GM18951 (cell line): ENCODE data around the gene GPT2.

Experiments used
- POLR2A ChIP-seq: IDR thresholded peaks from 4 replicates; pipeline ENCODE4 v1.6.1; 2011; ENCODE audit warnings: mild to moderate bottlenecking; ENCODE audit not compliant: insufficient read length, insufficient read depth; ENCODE audit errors: extremely low read depth
- in situ Hi-C: fragments of 300-500 bp; cut with MboI; formaldehyde crosslinking; loops from one replicate; pipeline ENCODE4 v1.12.0; 2022; ENCODE audit warnings: low sequenced_read_pairs, mixed read lengths, inconsistent platforms; ENCODE audit not compliant: unreplicated experiment

Gene GPT2

DNA sequence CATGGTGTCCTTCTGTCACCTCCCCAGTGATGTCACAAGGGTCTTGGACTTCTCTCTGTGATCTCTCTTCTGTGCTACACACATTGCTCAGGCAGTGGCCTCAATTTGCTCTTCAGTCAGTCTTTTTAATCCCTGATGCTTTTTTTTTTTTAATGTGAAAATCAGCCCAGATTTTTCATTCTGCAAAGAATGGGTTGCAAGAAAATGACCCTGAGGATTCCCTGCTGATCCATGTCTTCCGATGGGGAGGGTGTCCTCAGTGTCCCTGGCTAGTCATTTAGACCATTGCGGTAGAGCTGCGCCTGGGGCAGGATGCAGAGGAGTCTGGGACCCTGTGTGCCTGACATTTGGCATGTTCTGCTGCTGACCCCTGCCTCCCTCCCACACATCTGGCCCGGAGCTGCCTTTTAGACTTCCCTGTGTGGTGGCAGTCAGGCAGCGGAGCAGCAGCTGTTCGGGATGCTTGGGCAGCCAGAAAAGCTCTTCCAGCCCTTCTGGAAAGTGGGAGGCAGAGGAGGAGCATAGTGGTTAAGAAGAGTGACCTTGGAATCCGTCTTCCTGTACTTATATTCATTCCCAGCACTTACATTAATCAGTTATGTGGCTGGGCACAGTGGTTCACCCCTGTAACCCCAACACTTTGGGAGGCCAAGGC is 12.3 kb downstream of the GPT2 start:
- TF ChIP-seq POLR2A: no peak

GRCh38 chr16:46897471-46897870 is 13.3 kb downstream of the GPT2 start:
- in situ Hi-C loops: no loop called here
- TF ChIP-seq POLR2A: no peak

More for the DNA sequence above, 12.3 kb downstream of the GPT2 start:
- in situ Hi-C loops: no loop called here

DNA sequence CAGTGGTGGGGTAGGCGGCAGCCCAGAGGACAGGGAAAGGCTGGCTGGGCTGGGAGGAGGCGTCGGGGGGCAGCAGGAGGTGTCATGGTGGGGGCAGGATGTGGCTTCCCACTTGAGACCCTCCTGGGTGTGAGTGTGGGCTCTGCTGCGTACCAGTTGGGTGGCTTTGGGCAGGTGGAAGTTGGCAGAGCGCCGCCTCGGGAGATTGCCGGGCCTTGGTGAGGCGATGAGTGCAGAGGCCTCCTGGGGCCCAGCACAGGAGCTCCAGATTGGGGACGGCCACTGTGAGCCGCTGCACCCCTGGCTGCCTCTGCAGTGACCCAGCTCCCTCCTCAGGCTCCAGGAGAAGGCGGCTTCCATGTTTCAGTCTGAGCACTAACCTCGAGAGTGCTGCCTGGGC is 13.8 kb downstream of the GPT2 start:
- no peak for TF ChIP-seq POLR2A
- in situ Hi-C loops: no loop called here

DNA sequence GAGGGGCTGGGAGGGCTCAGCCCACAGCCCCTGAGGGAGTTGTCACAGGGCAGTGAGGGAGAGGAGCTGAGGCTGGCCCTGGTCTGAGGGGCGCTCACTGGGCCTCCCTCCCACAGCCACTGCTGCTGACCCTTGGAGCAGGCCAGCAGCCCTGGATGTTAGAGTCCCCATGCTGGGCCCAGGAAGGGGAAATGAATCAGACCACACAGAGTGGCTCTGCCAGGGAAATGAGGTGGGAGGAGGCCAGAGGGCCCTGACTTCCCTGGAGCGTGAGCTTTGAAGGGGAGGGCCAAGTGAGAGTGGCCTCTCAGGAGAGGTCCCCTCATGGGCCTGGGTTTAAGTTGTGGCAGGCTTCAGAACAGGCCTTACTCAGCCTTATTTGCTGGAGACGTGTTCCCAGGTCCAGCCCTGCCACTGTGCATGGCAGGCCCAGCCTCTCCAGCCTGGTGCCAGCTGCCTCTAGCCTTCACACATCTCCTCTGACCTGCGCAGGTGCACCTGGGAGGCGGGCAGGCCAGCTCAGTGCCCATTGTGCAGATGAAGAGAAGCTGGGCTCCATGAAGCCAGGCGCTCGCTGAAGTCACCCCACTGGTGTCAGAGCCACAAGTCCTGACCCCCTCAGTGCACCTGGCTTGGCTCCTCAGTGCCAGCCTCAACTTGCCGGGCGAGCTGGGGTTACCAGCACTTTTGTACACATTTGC is 15.4 kb downstream of the GPT2 start:
- no peak for TF ChIP-seq POLR2A
- in situ Hi-C loops: no loop called here

GRCh38 chr16:46900455-46901235 is 16.5 kb downstream of the GPT2 start:
- in situ Hi-C loops: no loop called here

DNA sequence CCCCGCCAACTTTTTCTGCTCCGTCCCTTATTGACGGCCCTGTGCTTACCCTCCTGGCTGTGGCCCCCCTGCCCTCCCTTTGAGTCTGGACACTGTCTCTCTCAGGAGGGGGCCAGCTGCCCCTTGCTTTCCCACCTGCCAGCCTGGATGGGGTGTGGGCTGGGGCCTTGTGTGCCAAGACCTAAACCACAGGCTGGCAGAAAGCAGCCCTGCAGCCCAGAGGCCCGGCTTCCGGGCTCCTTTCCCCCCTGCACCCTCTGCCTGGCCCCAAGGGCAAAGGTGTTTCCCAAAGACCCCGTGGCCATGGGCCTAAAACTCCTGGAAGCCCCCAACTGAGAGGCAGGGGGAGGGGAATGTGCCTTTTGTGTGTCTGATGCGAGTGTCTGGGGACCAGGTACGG is 17.5 kb downstream of the GPT2 start:
- in situ Hi-C loops: no loop called here
- no peak for TF ChIP-seq POLR2A

More at GRCh38 chr16:46900455-46901235, 16.5 kb downstream of the GPT2 start:
- no peak for TF ChIP-seq POLR2A

DNA sequence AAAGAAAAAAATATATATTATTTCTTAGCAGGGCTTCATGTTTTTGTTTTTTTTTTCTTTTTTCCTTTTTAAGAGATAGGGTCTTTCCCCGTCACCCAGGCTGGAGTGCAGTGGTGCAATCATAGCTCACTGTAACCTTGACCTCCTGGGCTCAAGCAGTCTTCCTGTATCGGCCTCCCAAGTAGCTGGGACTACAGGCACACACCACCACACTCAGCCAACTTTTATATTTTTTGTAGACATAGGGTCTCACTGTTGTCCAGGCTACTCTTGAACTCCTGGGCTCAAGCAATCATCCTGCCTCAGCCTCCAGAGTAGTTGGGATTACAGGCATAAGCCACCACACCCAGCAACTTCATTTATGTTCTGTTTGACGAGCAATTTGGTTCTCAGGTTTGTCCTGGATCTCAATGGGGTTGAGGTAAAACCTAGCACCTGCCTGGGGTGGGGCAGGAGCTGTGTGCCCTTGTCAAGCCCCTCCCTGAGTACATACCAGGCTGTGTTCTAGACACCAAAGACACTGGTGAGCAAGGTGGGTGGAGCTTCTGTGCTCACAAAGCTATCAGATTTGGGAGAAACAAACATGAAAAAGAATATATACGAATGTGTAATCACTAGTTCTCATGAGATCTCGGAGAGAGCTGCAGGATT is 19.2 kb downstream of the GPT2 start:
- in situ Hi-C loops: no loop called here

DNA sequence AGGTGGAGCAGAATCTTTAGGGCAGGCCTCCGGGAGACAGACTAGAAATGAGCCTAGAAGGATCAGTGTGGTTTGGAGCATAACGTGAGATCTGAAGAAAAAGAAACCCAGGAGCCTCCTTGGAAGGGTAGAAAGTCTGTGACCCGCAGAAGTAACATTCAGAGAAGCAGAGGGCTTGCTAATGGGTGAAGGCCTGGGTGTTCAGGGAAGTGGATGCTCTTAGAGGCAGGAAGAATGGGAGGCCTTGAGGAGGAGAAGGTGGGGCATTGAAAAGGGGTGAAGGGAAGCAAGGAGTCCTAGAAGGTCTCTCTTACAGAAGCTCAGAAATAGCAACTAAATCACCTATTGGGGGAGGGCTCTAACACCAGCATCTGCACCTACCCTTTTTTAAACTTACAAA is 20.3 kb downstream of the GPT2 start:
- no peak for TF ChIP-seq POLR2A
- in situ Hi-C loops: no loop called here

More for the DNA sequence above, 19.2 kb downstream of the GPT2 start:
- no peak for TF ChIP-seq POLR2A

DNA sequence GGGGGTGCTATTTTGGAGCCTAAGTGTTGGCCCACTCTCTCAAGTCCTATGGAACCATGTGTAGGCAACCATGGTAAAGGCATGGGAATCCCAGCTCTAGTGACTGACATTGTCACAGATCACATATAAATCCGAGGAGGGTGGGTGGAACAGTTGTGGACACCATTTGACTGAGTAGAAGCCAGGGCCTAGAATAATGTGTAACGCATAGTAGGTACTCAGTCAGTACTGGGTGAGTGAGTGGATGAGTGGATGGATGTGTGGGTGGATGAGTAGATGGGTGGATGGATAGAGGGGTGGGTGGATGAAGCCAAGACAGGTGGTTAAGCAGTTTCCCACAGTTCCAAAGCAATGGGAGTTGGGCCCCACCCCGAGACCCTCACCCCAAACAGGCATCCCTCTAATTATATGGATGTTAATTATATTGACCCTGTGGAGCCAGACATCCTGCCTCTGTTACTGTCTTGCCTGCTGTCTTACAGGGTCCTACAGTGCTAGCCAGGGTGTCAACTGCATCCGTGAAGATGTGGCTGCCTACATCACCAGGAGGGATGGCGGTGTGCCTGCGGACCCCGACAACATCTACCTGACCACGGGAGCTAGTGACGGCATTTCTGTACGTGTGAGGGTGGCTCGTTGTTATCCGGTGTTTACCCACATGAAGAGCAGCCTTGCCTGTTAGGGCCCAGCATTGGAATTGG is 22.3 kb downstream of the GPT2 start:
- in situ Hi-C loops: no loop called here

GRCh38 chr16:46907061-46907774 is 23.1 kb downstream of the GPT2 start:
- no peak for TF ChIP-seq POLR2A
- in situ Hi-C loops: no loop called here

More for the DNA sequence above, 22.3 kb downstream of the GPT2 start:
- no peak for TF ChIP-seq POLR2A

- no peak for TF ChIP-seq POLR2A
- in situ Hi-C loops: no loop called here
Observed at GRCh38 chr16:46908540-46909372, 24.6 kb downstream of the GPT2 start.

DNA sequence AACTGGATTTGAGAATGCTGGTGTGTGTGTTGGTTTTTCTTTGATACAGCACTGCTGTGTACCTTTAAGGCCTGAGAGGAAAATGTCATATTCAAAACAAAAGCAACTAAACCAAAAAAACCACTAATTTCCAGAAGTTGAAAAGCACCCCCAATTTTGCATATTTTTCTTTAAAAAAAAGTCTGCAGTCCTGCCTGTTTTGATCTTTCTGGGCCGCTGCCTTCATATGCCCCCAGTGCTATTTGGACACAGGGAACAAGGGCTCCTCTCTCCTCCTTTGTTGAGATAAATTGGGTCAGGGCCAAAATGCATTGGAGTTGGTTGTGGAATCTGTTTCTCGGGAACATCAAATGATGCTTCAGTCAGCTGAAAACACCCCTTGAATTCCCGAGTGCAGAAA is 26.9 kb downstream of the GPT2 start:
- no peak for TF ChIP-seq POLR2A
- in situ Hi-C loops: loop anchor here (10.0 kb wide), 1 partner anchor 236 kb away; no protein-coding TSS in a partner anchor
